GM12878 (cell line): ENCODE measurements around the gene RIC8B. TPM values are rescaled to one million over a fixed set of nuclear protein-coding genes. Genes with fewer than 3 reads are reported as not detected.

Source experiments
- ATAC-seq: fragments of 200-7000 bp; cut with Tn5 transposase; 3 replicates; pipeline ENCODE4 v1.9.1; 2020; ENCODE audit warnings: mild to moderate bottlenecking, moderate library complexity
- BruUV-seq: library from RNA; stranded (reverse); fragments of 400-500 nt; replicated peaks from 2 replicates; lab custom pipeline; 2021; lab: Mats Ljungman, UMichigan
- CTCF ChIA-PET: fragments of 300-600 bp; sonication (Branson Sonifier 250); formaldehyde crosslinking; extraction: SDS; loops from one replicate; lab custom pipeline; 2021; ENCODE audit warnings: inconsistent platforms; lab: Yijun Ruan, JAX
- POLR2A ChIA-PET: fragments of 350-600 bp; formaldehyde crosslinking; extraction: SDS; loops from one replicate; lab custom pipeline; 2021; ENCODE audit warnings: inconsistent platforms; lab: Charles Lee
- RAD21 ChIA-PET: fragments of 300-600 bp; sonication (Branson Sonifier 250); formaldehyde crosslinking; loops from one replicate; lab custom pipeline; 2023; ENCODE audit warnings: antibody characterized with exemption; ENCODE audit not compliant: unreplicated experiment; lab: Charles Lee
- SMC1A ChIA-PET: fragments of 300-600 bp; sonication (Branson Sonifier 250); formaldehyde crosslinking; loops from one replicate; lab custom pipeline; 2023; ENCODE audit not compliant: unreplicated experiment, uncharacterized antibody; lab: Charles Lee
- DNase-seq: peaks from one replicate; pipeline ENCODE4 v3.0.0-alpha.2; 2011; ENCODE audit warnings: low read depth, low spot score
- FAIRE-seq: peaks from 3 replicates; lab custom pipeline; 2011; peaks lifted over from hg19 to GRCh38; lab: Jason Lieb, UNC
- H2AFZ ChIP-seq: 2 replicates; pipeline ENCODE4 v1.6.0; 2011; ENCODE audit warnings: low read depth, low read length, control low read depth; ENCODE audit not compliant: control insufficient read depth
- H3K27ac ChIP-seq: 2 replicates; pipeline ENCODE4 v1.5.1; 2011; ENCODE audit warnings: control low read depth; ENCODE audit not compliant: control insufficient read depth, insufficient read depth
- H3K27me3 ChIP-seq, 2 experiments: replicated peaks in 1 of 2; 2 replicates each; pipeline versions ENCODE4 v1.6.0 to v1.6.1; 2011; ENCODE audit warnings: low read length in 1 of 2; ENCODE audit not compliant: control insufficient read depth in 2 of 2, insufficient read depth in 2 of 2
- H3K36me3 ChIP-seq, 2 experiments: 2 replicates each; pipeline ENCODE4 v1.5.1; 2011; ENCODE audit warnings: low read length in 1 of 2; ENCODE audit not compliant: control insufficient read depth in 2 of 2, insufficient read depth in 2 of 2
- H3K4me1 ChIP-seq: 2 replicates; pipeline ENCODE4 v1.6.1; 2011; ENCODE audit warnings: mild to moderate bottlenecking, low read length, moderate library complexity, mixed read lengths; ENCODE audit not compliant: control insufficient read depth, insufficient read depth
- H3K4me2 ChIP-seq: 2 replicates; pipeline ENCODE4 v1.6.0; 2011; ENCODE audit warnings: control low read depth; ENCODE audit not compliant: control insufficient read depth, insufficient read depth
- H3K4me3 ChIP-seq: fragments of 200-600 bp; sonication (generic); 2 replicates; pipeline ENCODE4 v1.5.1; 2016
- H3K79me2 ChIP-seq: 2 replicates; pipeline ENCODE4 v1.6.0; 2011; ENCODE audit warnings: low read length; ENCODE audit not compliant: control insufficient read depth, insufficient read depth
- H3K9ac ChIP-seq: 2 replicates; pipeline ENCODE4 v1.8.0; 2011; ENCODE audit warnings: low read length, control low read depth, mixed read lengths; ENCODE audit not compliant: control insufficient read depth, insufficient read depth
- H3K9me3 ChIP-seq: replicated peaks from 3 replicates; pipeline ENCODE4 v1.5.1; 2011; ENCODE audit warnings: mild to moderate bottlenecking, low read length; ENCODE audit not compliant: control insufficient read depth, insufficient read depth
- H4K20me1 ChIP-seq: 2 replicates; pipeline ENCODE4 v1.6.0; 2011; ENCODE audit not compliant: control insufficient read depth, insufficient read depth
- CTCF ChIP-seq, 3 experiments: IDR thresholded peaks in 2 of 3; conservative IDR thresholded peaks in 1 of 3; 2 replicates each; pipeline ENCODE4 v1.5.1; 2011; ENCODE audit warnings: low read depth in 3 of 3, low read length in 3 of 3, mild to moderate bottlenecking in 3 of 3, control low read depth in 2 of 3, moderate library complexity in 2 of 3, inconsistent platforms in 1 of 3, mixed read lengths in 1 of 3; ENCODE audit not compliant: control insufficient read depth in 2 of 3, insufficient read depth in 1 of 3; ENCODE audit errors: extremely low read depth in 1 of 3
- EED ChIP-seq: sonication (generic); IDR thresholded peaks from 2 replicates; pipeline ENCODE4 v1.6.1; 2016; ENCODE audit warnings: antibody characterized with exemption, low read depth
- KDM1A ChIP-seq: fragments of 200-600 bp; sonication (generic); IDR thresholded peaks from 2 replicates; pipeline ENCODE4 v1.6.1; 2016; ENCODE audit warnings: borderline replicate concordance
- NBN ChIP-seq: fragments of 450-650 bp; IDR thresholded peaks from 2 replicates; pipeline ENCODE4 v1.6.1; 2016
- POLR2AphosphoS2 ChIP-seq: IDR thresholded peaks from 2 replicates; pipeline ENCODE4 v1.6.1; 2011; ENCODE audit warnings: low read depth, mild to moderate bottlenecking, low read length, improper control_type of control experiment, moderate library complexity
- PRDM15 ChIP-seq: fragments of 450-650 bp; formaldehyde crosslinking; IDR thresholded peaks from 2 replicates; pipeline ENCODE4 v1.4.0; 2020; ENCODE audit warnings: mild to moderate bottlenecking, moderate library complexity
- STAT1 ChIP-seq: fragments of 450-650 bp; conservative IDR thresholded peaks from 2 replicates; pipeline ENCODE4 v1.6.1; 2014; ENCODE audit warnings: antibody characterized with exemption, mild to moderate bottlenecking
- STAT3 ChIP-seq: IDR thresholded peaks from 2 replicates; pipeline ENCODE4 v1.6.1; 2011; ENCODE audit warnings: low read depth, low read length, improper control_type of control experiment
- YBX1 ChIP-seq: fragments of 450-650 bp; IDR thresholded peaks from 2 replicates; pipeline ENCODE4 v1.6.1; 2016; ENCODE audit warnings: antibody characterized with exemption
- WGBS: methylation state at CpG from one replicate; pipeline ENCODE4 v1.1.6; 2016; ENCODE audit warnings: low lambda C conversion rate; ENCODE audit not compliant: insufficient replicate concordance, insufficient coverage; ENCODE audit errors: missing lambda C conversion rate; 5-methylcytosine and 5-hydroxymethylcytosine counted together
- in situ Hi-C: fragments of 300-500 bp; cut with MboI; formaldehyde crosslinking; loops from 9 replicates; pipeline ENCODE4 v1.14.3; 2018; ENCODE audit warnings: mixed read lengths
- intact Hi-C: fragments of 100-400 bp; cut with micrococcal nuclease; formaldehyde crosslinking; loops from one replicate; pipeline ENCODE4 v1.14.2; 2022; ENCODE audit not compliant: unreplicated experiment
- polyA plus RNA-seq, 11 experiments: library from polyadenylated mRNA; depleted of rRNA in 4 of 11; unstranded in 6 of 11; stranded (reverse) in 5 of 11; fragments of >200 nt; fragmentation: Nextera tagmentation in 4 of 11; fragmentation: Illumina TruSeq in 1 of 11; extraction: Ambion mirVana in 4 of 11; extraction: Trizol in 1 of 11; gene quantifications; 1 replicate in 1 of 11; 2 replicates in 10 of 11; pipeline versions ENCODE4 v1.2.1 to v1.2.3, GENCODE V29; 2011 to 2016; ENCODE audit warnings: inconsistent platforms in 2 of 11, missing spikeins in 2 of 11, low read depth in 1 of 11
- total RNA-seq, 4 experiments: library from RNA; depleted of rRNA in 3 of 4; stranded (reverse); fragments of >200 nt in 3 of 4; fragmentation: Illumina TruSeq in 1 of 4; extraction: Trizol in 1 of 4; gene quantifications; 2 replicates each; pipeline versions ENCODE4 v1.2.1 to v1.2.3, GENCODE V29; 2013 to 2021
- TF ChIP-seq, protein P1 (sequence below): fragments of 450-650 bp; IDR thresholded peaks from 2 replicates; pipeline ENCODE4 v1.6.1; 2014; ENCODE audit warnings: mild to moderate bottlenecking

RIC8B gene
- total and polyA plus RNA-seq, 10 of the 15 experiments (the other 5 are each of a cell fraction or from before 2014, with no cell fraction given), result 2.3 to 10.8 (median 6.2) TPM

DNA sequence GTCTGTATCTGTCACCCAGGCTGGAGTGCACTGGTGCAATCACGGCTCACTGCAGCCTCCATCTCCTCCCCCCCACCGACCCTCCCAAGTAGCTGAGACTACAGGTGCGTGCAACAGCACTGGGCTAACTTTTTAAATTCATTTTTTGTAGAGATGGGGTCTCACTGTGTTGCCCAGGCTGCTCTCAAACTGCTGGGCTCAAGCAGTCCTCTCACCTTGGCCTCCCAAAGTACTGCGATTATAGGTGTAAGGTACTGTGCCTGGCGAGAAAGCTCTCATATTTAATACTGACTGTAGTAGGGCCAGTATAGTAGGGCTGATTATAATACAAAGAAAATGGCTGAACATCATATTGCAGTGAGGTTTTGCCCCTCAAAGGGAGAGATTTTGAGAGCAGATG, 2.4 kb downstream of the RIC8B start:
- Histone ChIP-seq H2AFZ (no peak overlapping the region), H3K27me3 (no peaks in the 10 kb centered on the region), H4K20me1 (no peaks in the 10 kb centered on the region), H3K27ac (no peak overlapping the region), H3K9me3 (no peaks in the 10 kb centered on the region), H3K79me2 (peaks cover 24% of the 10 kb centered on the region), H3K4me3 (no peak overlapping the region), H3K4me1 (no peaks in the 10 kb centered on the region), H3K36me3 (no peaks in the 10 kb centered on the region; a peak in 1 of 4 replicates)
- POLR2A ChIA-PET, result no interaction called here
- intact Hi-C loops, result no loop called here
- no peak for ATAC-seq
- FAIRE-seq, result no peak
- RAD21 ChIA-PET, result no interaction called here
- SMC1A ChIA-PET, result interaction anchor here (0.9 to 2.6 kb wide), 5 partner anchors 9 to 420 kb away, joined by 3 to 13 read pairs (median 6); partner anchors contain the start of gene POLR3B
- 99% methylated on average over 4 of the region's 5 CpGs for WGBS
- TF ChIP-seq PRDM15 (CRISPR knock-in tag) (no peak), STAT3 (no peak), CTCF (IDR thresholded peaks at IDR 0.05 in 2 of 3, conservative IDR thresholded peaks at IDR 0.05 in 1 of 3; ENCODE audit: control insufficient read depth in 2 of 3, extremely low read depth in 1 of 3, insufficient read depth in 1 of 3, low read depth in 3 of 3, low read length in 3 of 3) (no peak), NBN (no peak), POLR2AphosphoS2 (no peak), STAT1 (no peak), EED (no peak), YBX1 (no peak), KDM1A (no peak)
- TF ChIP-seq, protein P1, sequence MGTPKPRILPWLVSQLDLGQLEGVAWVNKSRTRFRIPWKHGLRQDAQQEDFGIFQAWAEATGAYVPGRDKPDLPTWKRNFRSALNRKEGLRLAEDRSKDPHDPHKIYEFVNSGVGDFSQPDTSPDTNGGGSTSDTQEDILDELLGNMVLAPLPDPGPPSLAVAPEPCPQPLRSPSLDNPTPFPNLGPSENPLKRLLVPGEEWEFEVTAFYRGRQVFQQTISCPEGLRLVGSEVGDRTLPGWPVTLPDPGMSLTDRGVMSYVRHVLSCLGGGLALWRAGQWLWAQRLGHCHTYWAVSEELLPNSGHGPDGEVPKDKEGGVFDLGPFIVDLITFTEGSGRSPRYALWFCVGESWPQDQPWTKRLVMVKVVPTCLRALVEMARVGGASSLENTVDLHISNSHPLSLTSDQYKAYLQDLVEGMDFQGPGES, result no peak
- TF ChIP-seq, all 136 proteins: peak for 0
- 0 out of 2 replicates have a peak overlapping the region, but pooled peaks have one; percentile 85 for H3K4me2 ChIP-seq
- no peak for DNase-seq
- in situ Hi-C loops, result no loop called here
- H3K9ac ChIP-seq, result no peak overlapping the region
- CTCF ChIA-PET, result interaction anchor here (1.0 to 1.7 kb wide), 4 partner anchors 8 to 24 kb away, joined by 3 to 10 read pairs (median 5); no protein-coding TSS in a partner anchor
- no TSS peak for BruUV-seq
